Endothelial cell of umbilical vein (primary cell): ENCODE results near the gene SLC25A33. TPM values are rescaled to one million over a fixed set of nuclear protein-coding genes. Genes with fewer than 3 reads are reported as not detected.

ENCODE experiments used
- BruUV-seq: library from RNA; stranded (reverse); fragments of 400-500 nt; replicated peaks from 2 replicates; lab custom pipeline; 2021; lab: Mats Ljungman, UMichigan
- CTCF ChIA-PET: fragments of 300-600, 350-600 bp; sonication (Branson Sonifier 250); formaldehyde crosslinking; loops from one replicate; lab custom pipeline; 2021; ENCODE audit warnings: antibody characterized with exemption, inconsistent platforms; lab: Charles Lee
- POLR2A ChIA-PET: fragments of 300-600, 350-600 bp; sonication (Branson Sonifier 250); formaldehyde crosslinking; loops from one replicate; lab custom pipeline; 2021; ENCODE audit warnings: antibody characterized with exemption, inconsistent platforms; lab: Charles Lee
- DNase-seq: peaks from one replicate; pipeline ENCODE4 v3.0.0-alpha.2; 2011; ENCODE audit warnings: low read depth, low spot score
- FAIRE-seq: peaks from 2 replicates; lab custom pipeline; 2011; peaks lifted over from hg19 to GRCh38; lab: Jason Lieb, UNC
- H2AFZ ChIP-seq: 2 replicates; pipeline ENCODE4 v1.6.0; 2012; ENCODE audit warnings: low read depth, low read length, control low read depth, inconsistent platforms
- H3K27ac ChIP-seq: 2 replicates; pipeline ENCODE4 v1.5.1; 2011; ENCODE audit warnings: low read depth, mild to moderate bottlenecking, control low read depth, low read length, moderate library complexity; ENCODE audit not compliant: insufficient read depth
- H3K27me3 ChIP-seq, 2 experiments: 2 replicates each; pipeline versions ENCODE4 v1.6.0 to v1.6.1; 2011; ENCODE audit warnings: low read length in 2 of 2, mixed read lengths in 1 of 2; ENCODE audit not compliant: control insufficient read depth in 2 of 2, insufficient read depth in 2 of 2
- H3K36me3 ChIP-seq, 2 experiments: 2 replicates in 1 of 2; 3 replicates in 1 of 2; pipeline ENCODE4 v1.5.1; 2011; ENCODE audit warnings: low read length in 2 of 2, mild to moderate bottlenecking in 1 of 2, moderate library complexity in 1 of 2; ENCODE audit not compliant: control insufficient read depth in 2 of 2, insufficient read depth in 2 of 2; ENCODE audit errors: extremely low read depth in 1 of 2
- H3K4me1 ChIP-seq: 3 replicates; pipeline ENCODE4 v1.5.1; 2011; ENCODE audit warnings: mild to moderate bottlenecking, low read length; ENCODE audit not compliant: control insufficient read depth, insufficient read depth; ENCODE audit errors: extremely low read depth
- H3K4me2 ChIP-seq: 2 replicates; pipeline ENCODE4 v1.6.1; 2011; ENCODE audit warnings: low read length, control low read depth, mixed read lengths; ENCODE audit not compliant: insufficient read depth
- H3K4me3 ChIP-seq, 3 experiments: fragments of 200-600 bp in 1 of 3; sonication (generic), shearing (Covaris generic) in 1 of 3; replicated peaks in 1 of 3; 2 replicates each; pipeline ENCODE4 v1.5.1; 2011 to 2016; ENCODE audit warnings: control low read depth in 3 of 3, low read length in 3 of 3, mild to moderate bottlenecking in 2 of 3, inconsistent platforms in 1 of 3, low read depth in 1 of 3, moderate library complexity in 1 of 3; ENCODE audit not compliant: insufficient read depth in 1 of 3
- H3K79me2 ChIP-seq: 2 replicates; pipeline ENCODE4 v1.6.0; 2012; ENCODE audit warnings: low read length, inconsistent platforms; ENCODE audit not compliant: control insufficient read depth, insufficient read depth
- H3K9ac ChIP-seq: replicated peaks from 2 replicates; pipeline ENCODE3; 2011; ENCODE audit warnings: low read length, control low read depth; ENCODE audit not compliant: insufficient read depth; ENCODE audit errors: extremely low read depth
- H3K9me1 ChIP-seq: replicated peaks from 3 replicates; pipeline ENCODE4 v1.6.0; 2011; ENCODE audit warnings: mild to moderate bottlenecking, low read length; ENCODE audit not compliant: control insufficient read depth, insufficient read depth; ENCODE audit errors: extremely low read depth
- H3K9me3 ChIP-seq: replicated peaks from 2 replicates; pipeline ENCODE4 v1.5.1; 2012; ENCODE audit warnings: low read length, inconsistent platforms; ENCODE audit not compliant: control insufficient read depth, insufficient read depth
- H4K20me1 ChIP-seq: replicated peaks from 2 replicates; pipeline ENCODE3; 2011; ENCODE audit warnings: mild to moderate bottlenecking, low read length; ENCODE audit not compliant: control insufficient read depth, insufficient read depth; ENCODE audit errors: extremely low read depth
- CTCF ChIP-seq, 2 donors: IDR thresholded peaks; 1 replicate in 1 of 2; 2 replicates in 1 of 2; pipeline ENCODE4 v1.5.1; 2011; ENCODE audit warnings: low read length in 2 of 2, mild to moderate bottlenecking in 2 of 2, moderate library complexity in 2 of 2, control low read depth in 1 of 2, inconsistent platforms in 1 of 2, low read depth in 1 of 2; ENCODE audit not compliant: insufficient read depth in 1 of 2; ENCODE audit errors: extremely low read depth in 1 of 2
- EZH2 ChIP-seq: IDR thresholded peaks from 2 replicates; pipeline ENCODE4 v1.6.1; 2012; ENCODE audit warnings: borderline replicate concordance, low read depth, mild to moderate bottlenecking, moderate library complexity, low read length, inconsistent platforms; ENCODE audit not compliant: severe bottlenecking
- FOS ChIP-seq: IDR thresholded peaks from 2 replicates; pipeline ENCODE4 v1.6.1; 2011; ENCODE audit warnings: mild to moderate bottlenecking, low read length, moderate library complexity, borderline replicate concordance; ENCODE audit not compliant: insufficient read depth
- GATA2 ChIP-seq: IDR thresholded peaks from 2 replicates; pipeline ENCODE4 v1.7.0; 2011; ENCODE audit warnings: low read depth, mild to moderate bottlenecking, moderate library complexity, mixed read lengths, low read length; ENCODE audit not compliant: insufficient read length, insufficient read depth
- JUN ChIP-seq: IDR thresholded peaks from 2 replicates; pipeline ENCODE4 v1.6.1; 2011; ENCODE audit warnings: borderline replicate concordance, low read depth; ENCODE audit not compliant: insufficient read length, insufficient read depth
- MAX ChIP-seq: IDR thresholded peaks from 2 replicates; pipeline ENCODE4 v1.6.1; 2011; ENCODE audit not compliant: insufficient read depth, insufficient read length
- MYC ChIP-seq: IDR thresholded peaks from one replicate; pipeline ENCODE4 v1.6.1; 2011; ENCODE audit warnings: mild to moderate bottlenecking, low read depth, low read length
- POLR2A ChIP-seq: IDR thresholded peaks from 2 replicates; pipeline ENCODE4 v1.6.1; 2012; ENCODE audit warnings: low read depth, mild to moderate bottlenecking, control low read depth, low read length
- POLR2AphosphoS5 ChIP-seq: IDR thresholded peaks from 2 replicates; pipeline ENCODE4 v1.6.1; 2012; ENCODE audit warnings: low read depth, mild to moderate bottlenecking, control low read depth, low read length, moderate library complexity; ENCODE audit not compliant: insufficient read depth
- dilution Hi-C: fragments of 300-500 bp; cut with MboI; formaldehyde crosslinking; loops from one replicate; pipeline ENCODE4 v1.15.0; 2019; ENCODE audit warnings: low sequenced_read_pairs; ENCODE audit not compliant: extremely low pct_ligation_motif_present
- intact Hi-C: fragments of 100-400 bp; cut with micrococcal nuclease; formaldehyde crosslinking; loops from one replicate; pipeline ENCODE4 v1.10.0; 2022
- polyA plus RNA-seq, 4 experiments: library from polyadenylated mRNA; depleted of rRNA in 3 of 4; stranded (reverse) in 3 of 4; unstranded in 1 of 4; fragments of >200 nt; gene quantifications; 2 replicates each; pipeline versions ENCODE4 v1.2.1 to v1.2.3, GENCODE V29; 2011 to 2012; ENCODE audit warnings: missing spikeins in 1 of 4
- total RNA-seq: library from RNA; stranded (reverse); gene quantifications from 2 replicates; pipeline ENCODE4 v1.2.3, GENCODE V29; 2021

The SLC25A33 gene
- total and polyA plus RNA-seq, 2 donors (not counting 3 experiments of a cell fraction or from before 2014, with no cell fraction given) = 3.8 to 6.6 TPM

- Histone ChIP-seq H3K27me3 (no peaks in the 10 kb centered on the region), H3K36me3 (peaks cover 2 to 10% of the 10 kb centered on the region in 2 experiments), H3K27ac (no peak overlapping the region), H3K9me3 (no peaks in the 10 kb centered on the region), H3K4me3 (no peak overlapping the region), H4K20me1 (no peaks in the 10 kb centered on the region), H3K79me2 (peaks cover 29% of the 10 kb centered on the region), H3K9ac (no peak overlapping the region), H3K4me1 (no peaks in the 10 kb centered on the region), H2AFZ (no peak overlapping the region), H3K9me1 (no peaks in the 10 kb centered on the region), H3K4me2 (no peak overlapping the region)
- ChIA-PET CTCF (interaction anchor here (1.7 kb wide), 1 partner anchor 15 kb away, joined by 5 read pairs; the partner anchor contains the start of gene SLC25A33), POLR2A (no interaction called here)
- dilution Hi-C loops = no loop called here
- TF ChIP-seq MAX = no peak
- FAIRE-seq (no peak), DNase-seq (no peak)
- no TSS peak for BruUV-seq
- intact Hi-C loops = no loop called here
Observed at GRCh38 chr1:9553736-9554144, 14.5 kb downstream of the SLC25A33 start.

GRCh38 chr1:9555942-9556341 lies 16.7 kb downstream of the SLC25A33 start:
- CTCF ChIA-PET = no interaction called here
- Histone ChIP-seq H2AFZ (no peak overlapping the region), H4K20me1 (no peaks in the 10 kb centered on the region), H3K4me2 (no peak overlapping the region), H3K9me3 (no peaks in the 10 kb centered on the region), H3K4me1 (no peaks in the 10 kb centered on the region), H3K27ac (no peak overlapping the region), H3K79me2 (peaks cover 14% of the 10 kb centered on the region), H3K36me3 (peaks cover 5 to 10% of the 10 kb centered on the region in 2 experiments), H3K9me1 (no peaks in the 10 kb centered on the region), H3K4me3 (no peak overlapping the region), H3K27me3 (no peaks in the 10 kb centered on the region), H3K9ac (no peak overlapping the region)
- intact Hi-C loops = no loop called here
- dilution Hi-C loops = no loop called here
- no peak for TF ChIP-seq MAX
- TF ChIP-seq JUN = no peak
- no peak for TF ChIP-seq POLR2A
- no peak for TF ChIP-seq FOS
- TF ChIP-seq POLR2AphosphoS5 = no peak
- TF ChIP-seq GATA2 = no peak
- TF ChIP-seq CTCF (IDR thresholded peaks at IDR 0.05; ENCODE audit: extremely low read depth in 1 of 2, insufficient read depth in 1 of 2, low read depth in 1 of 2, low read length in 2 of 2) = no peak
- no peak for TF ChIP-seq EZH2
- TF ChIP-seq MYC = no peak
- POLR2A ChIA-PET = no interaction called here
- DNase-seq (no peak), FAIRE-seq (no peak)
- no TSS peak for BruUV-seq
